ENCODE measurements around the gene DDX56. TPM values are rescaled to one million over a fixed set of nuclear protein-coding genes. Genes with fewer than 3 reads are reported as not detected.

DDX56 gene
- total and polyA plus RNA-seq, 2 of the 13 experiments (the other 11 are each of a cell fraction or from before 2014, with no cell fraction given) = 82.6 to 120 TPM

DNA sequence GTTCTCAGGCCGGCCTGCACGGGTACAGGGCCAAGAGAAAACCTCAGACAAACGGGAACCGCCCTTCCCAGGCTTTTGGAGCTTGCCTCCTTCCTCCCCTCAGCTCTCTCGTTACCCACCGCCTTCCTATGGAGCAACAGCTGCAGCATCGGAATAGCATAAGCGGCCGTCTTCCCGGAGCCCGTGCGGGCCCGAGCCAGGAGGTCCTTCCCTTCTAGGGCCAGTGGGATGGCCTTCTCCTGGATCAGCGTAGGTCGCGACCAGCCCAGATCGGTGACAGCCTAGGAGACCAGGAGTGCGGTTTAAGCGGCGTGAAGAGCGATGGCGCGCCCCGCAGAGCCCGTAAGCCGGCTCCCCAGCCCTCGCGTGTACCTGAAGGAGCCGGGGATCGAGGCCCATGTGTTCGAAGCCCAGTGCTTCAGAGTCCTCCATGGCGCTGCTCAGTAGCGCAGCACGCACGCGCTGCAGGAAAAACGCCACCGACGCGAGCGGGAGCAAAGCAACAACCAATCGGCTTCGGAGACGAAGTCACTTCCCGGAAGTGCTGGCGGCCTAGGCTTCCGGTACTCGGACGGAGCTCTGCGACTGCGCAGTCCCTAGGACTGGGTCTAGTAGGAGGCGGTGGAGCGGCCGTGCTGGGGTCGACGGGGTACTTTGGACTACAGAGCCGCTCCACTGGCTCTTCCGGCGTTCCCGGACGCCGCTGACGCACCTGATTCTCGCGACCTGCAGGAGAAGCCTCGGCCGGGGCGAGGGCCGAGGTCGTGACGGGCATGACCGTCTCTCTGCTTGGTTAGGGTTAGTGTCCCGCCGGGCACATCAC is at the start of gene DDX56 (continued):
- TF ChIP-seq ZFP91 (CRISPR knock-in tag; IDR thresholded peaks at IDR 0.05; ENCODE audit: borderline replicate concordance) (peak; percentile 83), SATB2 (CRISPR knock-in tag; IDR thresholded peaks at IDR 0.05) (peak; percentile 97), ZNF317 (CRISPR knock-in tag; IDR thresholded peaks at IDR 0.05) (peak; percentile 73), HOXA5 (CRISPR knock-in tag; IDR thresholded peaks at IDR 0.05) (peak; percentile 92), HOXA9 (CRISPR knock-in tag; IDR thresholded peaks at IDR 0.05; ENCODE audit: borderline replicate concordance) (no peak), IKZF1 (IDR thresholded peaks at IDR 0.05) (no peak)
- TF ChIP-seq, protein P1, sequence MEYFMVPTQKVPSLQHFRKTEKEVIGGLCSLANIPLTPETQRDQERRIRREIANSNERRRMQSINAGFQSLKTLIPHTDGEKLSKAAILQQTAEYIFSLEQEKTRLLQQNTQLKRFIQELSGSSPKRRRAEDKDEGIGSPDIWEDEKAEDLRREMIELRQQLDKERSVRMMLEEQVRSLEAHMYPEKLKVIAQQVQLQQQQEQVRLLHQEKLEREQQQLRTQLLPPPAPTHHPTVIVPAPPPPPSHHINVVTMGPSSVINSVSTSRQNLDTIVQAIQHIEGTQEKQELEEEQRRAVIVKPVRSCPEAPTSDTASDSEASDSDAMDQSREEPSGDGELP (IDR thresholded peaks at IDR 0.05; ENCODE audit: borderline replicate concordance, low read depth) = no peak; the same call in 1 of the 2 replicates

DNA sequence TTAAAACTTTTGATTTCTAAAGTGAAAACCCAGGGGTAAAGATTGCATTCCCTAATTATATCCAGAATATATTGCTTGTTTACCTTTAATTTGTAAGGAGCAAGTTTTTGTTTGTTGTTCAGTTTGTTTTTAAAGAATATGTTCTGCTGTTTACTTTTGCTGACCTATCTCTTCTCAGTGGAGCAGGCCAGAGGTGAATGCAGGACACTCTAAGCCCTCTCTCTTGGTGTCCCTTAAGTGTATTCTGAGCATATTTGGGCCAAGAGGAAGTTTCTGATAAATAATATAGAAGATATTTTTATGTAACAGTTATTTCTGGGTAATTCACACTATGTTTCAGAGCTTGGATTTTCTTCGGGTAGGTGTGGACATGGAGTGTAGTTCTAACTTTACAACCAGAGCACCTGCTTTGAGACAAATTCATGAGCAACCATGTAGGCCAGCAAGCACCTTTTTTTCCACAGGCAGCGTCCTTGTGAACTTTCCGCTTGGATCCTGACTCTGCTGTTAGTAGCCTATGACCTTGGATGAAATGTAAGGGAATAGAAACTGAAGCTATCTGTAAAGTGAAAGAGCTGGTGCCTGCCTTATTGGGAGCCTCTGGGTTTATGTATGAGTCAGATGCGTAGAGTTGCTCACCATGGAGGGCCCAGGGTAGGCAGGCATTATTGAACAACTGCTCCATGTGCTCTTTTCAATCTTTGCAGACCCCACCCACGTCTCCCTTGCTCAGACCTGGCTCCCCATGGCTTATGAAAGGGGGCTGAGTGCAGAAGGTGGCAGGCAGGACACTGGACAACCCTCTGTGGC is 48.8 kb upstream of the DDX56 start:
- Histone ChIP-seq H3K4me1 (ENCODE audit: insufficient read depth, low read length) (peaks cover 25% of the 10 kb centered on the region), H4K20me1 (ENCODE audit: insufficient read depth, low read length) (no peaks in the 10 kb centered on the region; the same call in 1 of the 2 replicates), H3K27ac (ENCODE audit: extremely low read length, insufficient read depth, low read length) (peak overlapping the region; percentile 74), H3K4me2 (ENCODE audit: low read depth, low read length) (peak overlapping the region; percentile 52), H3K9ac (ENCODE audit: insufficient read depth, low read depth, low read length) (peak overlapping the region; percentile 57), H3K79me2 (ENCODE audit: insufficient read depth, low read length) (peaks cover 71% of the 10 kb centered on the region), H3K9me3 (ENCODE audit: low read length) (no peaks in the 10 kb centered on the region), H3K36me3 (replicated peaks in 1 of 2; ENCODE audit: control insufficient read depth in 1 of 2, insufficient read depth in 2 of 2, low read length in 2 of 2) (peaks cover 12 to 31% of the 10 kb centered on the region in 2 experiments; a peak in 4 of 5 replicates), H3K4me3 (replicated peaks in 1 of 3; ENCODE audit: insufficient read depth in 1 of 3, low read depth in 2 of 3, low read length in 3 of 3) (peak overlapping the region in 2 of 3 experiments; percentile 9 to 23; a peak in 2 of 6 replicates), H3K27me3 (ENCODE audit: control insufficient read depth in 1 of 2, insufficient read depth in 2 of 2, low read length in 2 of 2) (no peaks in the 10 kb centered on the region), H2AFZ (ENCODE audit: low read length) (no peak overlapping the region)
- ATAC-seq (peak; percentile 96), DNase-seq (ENCODE audit: low spot score) (peak; percentile 71), FAIRE-seq (peak; percentile 68)
- BruUV-seq (replicated peaks) = no TSS peak
- in situ Hi-C loops (cut with HindIII; ENCODE audit: extremely low pct_ligation_motif_present, low pct_unique_long_range_greater_than_20kb) = no loop called here
- ChIA-PET CTCF (ENCODE audit: low intra/inter-chr PET ratio, low total read pairs) (no interaction called here), POLR2A (interaction anchor here (1.0 to 1.2 kb wide), 4 partner anchors 12 to 49 kb away, joined by 4 to 5 read pairs (median 5); partner anchors contain the start of genes DDX56, OGDH and TMED4)
- intact Hi-C loops (cut with micrococcal nuclease; ENCODE audit: unreplicated experiment) = no loop called here
- WGBS (ENCODE audit: low lambda C conversion rate) = 42% methylated on average over 5 of the region's 5 CpGs
- TF ChIP-seq MEIS2 (CRISPR knock-in tag; IDR thresholded peaks at IDR 0.05) (no peak), FLYWCH1 (CRISPR knock-in tag; IDR thresholded peaks at IDR 0.05) (no peak), SAFB2 (CRISPR knock-in tag; IDR thresholded peaks at IDR 0.05; ENCODE audit: borderline replicate concordance, low read depth) (no peak), MXI1 (IDR thresholded peaks at IDR 0.05; ENCODE audit: borderline replicate concordance, low read depth, low read length) (no peak)
- TF ChIP-seq, protein P2, sequence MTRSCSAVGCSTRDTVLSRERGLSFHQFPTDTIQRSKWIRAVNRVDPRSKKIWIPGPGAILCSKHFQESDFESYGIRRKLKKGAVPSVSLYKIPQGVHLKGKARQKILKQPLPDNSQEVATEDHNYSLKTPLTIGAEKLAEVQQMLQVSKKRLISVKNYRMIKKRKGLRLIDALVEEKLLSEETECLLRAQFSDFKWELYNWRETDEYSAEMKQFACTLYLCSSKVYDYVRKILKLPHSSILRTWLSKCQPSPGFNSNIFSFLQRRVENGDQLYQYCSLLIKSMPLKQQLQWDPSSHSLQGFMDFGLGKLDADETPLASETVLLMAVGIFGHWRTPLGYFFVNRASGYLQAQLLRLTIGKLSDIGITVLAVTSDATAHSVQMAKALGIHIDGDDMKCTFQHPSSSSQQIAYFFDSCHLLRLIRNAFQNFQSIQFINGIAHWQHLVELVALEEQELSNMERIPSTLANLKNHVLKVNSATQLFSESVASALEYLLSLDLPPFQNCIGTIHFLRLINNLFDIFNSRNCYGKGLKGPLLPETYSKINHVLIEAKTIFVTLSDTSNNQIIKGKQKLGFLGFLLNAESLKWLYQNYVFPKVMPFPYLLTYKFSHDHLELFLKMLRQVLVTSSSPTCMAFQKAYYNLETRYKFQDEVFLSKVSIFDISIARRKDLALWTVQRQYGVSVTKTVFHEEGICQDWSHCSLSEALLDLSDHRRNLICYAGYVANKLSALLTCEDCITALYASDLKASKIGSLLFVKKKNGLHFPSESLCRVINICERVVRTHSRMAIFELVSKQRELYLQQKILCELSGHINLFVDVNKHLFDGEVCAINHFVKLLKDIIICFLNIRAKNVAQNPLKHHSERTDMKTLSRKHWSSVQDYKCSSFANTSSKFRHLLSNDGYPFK (CRISPR knock-in tag; IDR thresholded peaks at IDR 0.05; ENCODE audit: borderline replicate concordance) = no peak

Data from HepG2 (cell line).